Amniotic stem cell (primary cell): ENCODE data around the gene PRG2.
"Not testable (repeated sequence)": the region's sequence is repeated elsewhere in the genome, so short reads cannot be mapped to it uniquely, and the experiment has no call there.

Source experiments
- DNase-seq: peaks from one replicate; lab custom pipeline; 2025; lab: John Stamatoyannopoulos, UW

Gene PRG2

DNA sequence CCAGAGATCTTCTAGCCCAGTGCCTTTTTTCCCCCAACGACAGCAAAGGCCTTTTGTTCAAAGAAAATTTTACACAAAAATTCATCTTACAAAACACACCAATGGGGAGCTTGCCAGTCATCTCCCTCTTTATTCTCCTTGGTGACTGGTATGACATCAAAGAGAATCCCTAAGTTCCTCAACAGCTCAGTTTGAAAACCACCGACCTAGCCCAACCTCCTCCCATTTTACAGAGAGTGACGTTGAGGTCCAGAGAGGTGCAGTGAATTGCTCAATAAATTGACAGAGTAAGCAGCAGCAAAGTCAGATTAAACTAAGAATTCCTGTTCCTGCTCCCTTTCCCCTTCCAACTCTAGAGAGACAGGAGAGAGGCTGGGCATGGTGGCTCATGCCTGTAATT, 28.7 kb upstream of the PRG2 start:
- DNase-seq, result no peak

DNA sequence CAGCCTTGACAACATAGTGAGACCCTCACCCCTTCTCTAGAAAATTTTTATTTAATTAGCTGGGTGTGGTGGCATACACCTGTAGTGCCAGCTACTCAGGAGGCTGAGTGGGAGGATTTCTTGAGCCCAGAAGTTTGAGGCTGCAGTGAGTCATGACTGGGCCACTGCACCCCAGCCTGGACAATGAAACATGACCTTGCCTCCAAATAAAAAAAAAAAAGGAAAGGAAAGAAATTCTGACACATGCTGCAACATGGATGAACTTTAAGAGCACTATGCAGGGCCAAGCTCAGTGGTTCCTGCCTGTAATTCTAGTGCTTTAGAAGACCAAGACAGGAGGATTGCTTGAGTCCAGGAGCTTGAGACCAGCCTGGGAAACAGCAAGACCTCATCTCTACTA, 27.7 kb upstream of the PRG2 start:
- DNase-seq, result no peak

DNA sequence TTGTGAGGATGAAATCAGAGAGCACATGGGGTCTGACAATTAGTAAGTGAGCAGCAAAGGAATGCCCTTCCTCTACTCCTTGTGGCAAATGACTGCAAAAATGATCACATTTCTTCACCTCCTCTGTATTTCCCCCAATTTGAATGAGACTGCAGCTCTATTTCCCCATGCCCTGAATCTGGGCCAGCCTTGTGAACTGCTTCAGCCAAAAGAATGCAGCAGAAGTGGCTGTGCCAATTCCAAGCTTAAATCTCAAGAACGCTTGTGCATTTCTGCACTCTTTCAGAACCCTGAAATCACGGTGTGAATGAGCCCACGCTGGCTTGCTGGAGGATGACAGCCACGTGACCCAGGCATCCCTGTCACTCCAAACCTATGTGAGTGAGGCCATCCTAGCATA, 26.6 kb upstream of the PRG2 start:
- no peak for DNase-seq

DNA sequence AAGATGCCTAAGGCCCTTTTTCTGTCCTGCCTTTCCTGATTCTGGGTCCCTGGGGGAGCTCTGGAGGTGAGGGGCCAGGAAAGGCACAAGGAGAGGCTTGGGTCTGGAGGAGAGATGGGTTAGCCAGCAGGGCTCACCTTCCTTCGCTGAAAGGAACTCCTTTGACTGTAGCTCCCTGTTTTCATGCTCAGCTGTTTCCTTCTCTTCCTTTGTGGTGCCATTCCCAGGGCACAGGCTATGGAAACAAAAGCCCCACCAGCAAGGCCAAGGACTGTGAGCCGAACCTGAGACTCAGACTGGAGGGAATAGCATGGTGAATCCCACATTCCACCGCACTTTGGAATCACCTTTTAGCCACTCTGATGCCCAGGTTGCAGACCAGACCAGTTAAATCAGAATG, 26.0 kb upstream of the PRG2 start:
- DNase-seq, result no peak

DNA sequence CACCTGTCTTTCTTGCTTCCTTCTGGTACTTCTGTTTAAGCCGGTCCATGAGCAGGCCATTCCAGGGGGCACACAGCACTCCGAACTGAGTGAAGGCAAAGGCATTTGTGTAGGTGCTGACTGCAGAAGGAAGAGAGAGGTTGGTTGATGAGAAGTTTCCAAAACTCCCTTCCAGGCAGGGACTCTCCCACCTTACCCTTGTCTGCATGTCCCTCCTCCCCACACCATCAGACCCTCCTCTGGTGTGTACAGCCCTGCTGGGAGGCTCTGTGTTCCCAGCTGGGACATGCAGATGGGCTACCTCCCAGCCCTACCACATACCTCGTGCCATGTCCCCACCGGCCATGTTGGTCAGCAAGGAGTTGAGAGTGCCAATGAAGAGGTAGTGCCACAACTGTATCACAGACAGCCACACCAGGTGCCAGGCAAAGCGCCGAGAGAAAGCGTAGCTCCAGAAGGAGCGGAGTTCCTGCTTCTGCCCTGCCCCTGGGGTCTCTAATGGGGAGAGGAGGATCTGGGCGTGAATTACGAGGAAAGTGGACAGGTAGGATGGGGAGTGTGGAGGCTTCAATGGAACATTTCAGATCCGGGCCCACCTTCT, 24.3 kb upstream of the PRG2 start:
- no peak for DNase-seq

DNA sequence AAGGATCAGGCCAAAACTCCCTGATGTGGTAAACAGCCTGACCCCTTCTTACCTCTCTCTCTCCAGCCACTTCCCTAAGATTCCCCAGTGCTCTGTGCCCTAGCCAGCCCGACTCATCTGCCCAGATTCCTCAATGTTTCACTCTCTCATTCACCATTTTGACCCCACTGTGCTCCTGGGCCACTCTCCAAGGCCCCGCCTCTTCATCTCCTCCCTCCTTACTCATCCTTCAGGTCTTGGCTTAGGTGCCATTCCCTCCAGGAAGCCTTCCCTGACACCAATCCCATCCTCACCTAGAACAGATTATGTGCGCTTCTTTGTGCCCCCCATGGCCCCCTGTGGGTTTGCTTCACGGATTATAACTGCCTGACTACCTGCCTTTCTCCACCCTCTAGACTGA, 23.2 kb upstream of the PRG2 start:
- DNase-seq, result no peak

DNA sequence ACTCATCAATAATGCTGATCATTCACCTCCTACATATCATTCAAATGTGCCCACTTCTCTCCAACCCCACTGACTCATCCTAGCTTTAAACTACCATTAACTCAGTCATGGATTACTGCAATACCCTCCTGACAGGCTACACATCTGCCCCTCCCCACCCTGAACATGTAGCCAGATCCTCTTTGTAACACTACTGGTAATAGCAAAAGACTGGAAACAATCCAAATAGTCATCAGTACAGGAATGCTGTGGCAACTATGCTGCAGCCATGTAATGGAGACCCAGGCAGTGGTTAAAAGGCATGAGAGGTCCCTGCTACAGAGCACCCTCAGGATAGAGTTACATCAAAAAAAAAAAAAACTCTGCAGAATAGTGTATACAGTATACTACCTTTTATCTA, 19.8 kb upstream of the PRG2 start:
- DNase-seq, result no peak

DNA sequence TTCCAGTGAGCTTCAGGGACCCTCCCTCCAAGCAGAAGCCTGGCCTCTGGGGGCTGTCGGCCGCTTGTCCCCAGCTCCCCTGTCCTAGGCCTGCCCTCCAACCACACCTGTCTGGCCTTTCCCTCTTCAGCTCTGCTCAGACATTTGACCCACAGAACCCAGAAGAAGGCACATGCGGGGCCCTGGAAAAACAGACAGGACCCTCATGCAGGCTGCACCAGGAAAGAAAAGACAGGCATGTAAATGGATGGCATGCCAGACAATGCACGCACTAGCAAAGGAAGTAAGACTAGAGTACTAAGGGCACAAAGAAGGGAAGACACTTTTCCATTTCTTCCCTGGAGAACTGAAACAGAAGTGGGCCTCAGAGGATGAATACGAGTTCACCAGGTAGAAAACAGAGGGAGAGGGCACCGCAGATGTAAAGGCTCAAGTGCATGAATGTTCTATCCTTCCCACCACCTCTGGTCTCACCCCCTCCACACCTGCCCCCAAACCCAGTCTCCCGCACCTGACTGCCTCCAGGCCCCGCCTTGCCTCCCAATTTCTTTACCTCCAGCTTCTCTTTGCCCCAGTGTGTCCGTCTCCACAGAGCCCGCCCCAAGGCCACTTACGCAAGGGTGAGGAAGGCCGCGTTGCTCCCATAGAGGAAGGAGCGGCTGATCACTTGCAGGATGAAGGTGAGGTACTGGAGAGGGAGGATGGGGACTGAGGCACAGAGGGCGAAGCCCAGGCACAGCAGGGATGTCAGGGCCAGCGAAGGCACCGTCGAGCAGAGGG, 19.1 kb upstream of the PRG2 start:
- DNase-seq, result no peak

DNA sequence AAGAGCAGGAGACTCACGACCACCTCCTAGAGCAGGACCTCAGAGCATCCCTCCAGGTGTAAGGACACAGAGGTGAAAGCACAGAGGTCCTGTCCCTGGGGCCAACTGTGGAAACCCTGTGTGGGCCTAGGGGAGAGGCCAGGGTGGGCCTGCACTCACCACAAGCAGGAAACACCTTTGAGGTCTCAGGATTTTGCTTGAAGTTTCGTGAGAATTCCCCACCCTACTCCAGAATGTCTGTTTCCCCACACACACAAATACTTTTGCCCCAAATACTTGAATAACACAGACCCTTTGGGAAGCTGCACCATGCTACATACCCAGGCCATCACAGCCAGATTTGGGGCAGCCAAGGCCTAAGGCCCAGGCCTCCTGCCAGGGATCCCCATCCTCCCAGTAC, 18.3 kb upstream of the PRG2 start:
- DNase-seq, result no peak

DNA sequence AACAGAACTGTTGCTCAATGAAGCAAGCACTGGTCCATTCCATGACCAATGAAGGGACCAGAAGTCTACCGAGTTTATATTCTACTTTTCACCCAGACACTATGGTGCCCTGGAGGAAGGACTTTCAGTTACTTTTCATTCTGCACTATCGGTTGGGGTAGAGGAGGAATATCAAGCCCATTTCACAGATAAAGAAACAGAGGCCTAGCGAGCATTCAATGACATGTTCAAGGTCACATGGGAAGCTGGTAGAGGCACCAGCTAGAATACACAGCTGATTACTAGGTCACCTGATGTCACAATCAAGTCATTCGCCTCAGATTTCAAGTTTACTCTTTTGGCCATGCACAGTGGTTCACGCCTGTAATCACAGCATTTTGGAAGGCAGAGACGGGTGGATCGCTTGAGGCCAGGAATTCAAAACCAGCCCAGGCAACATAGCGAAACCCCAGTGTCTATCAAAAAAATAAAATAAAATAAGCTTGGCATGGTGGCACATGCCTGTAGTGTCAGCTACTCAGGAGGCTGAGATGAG, 17.6 kb upstream of the PRG2 start:
- DNase-seq, result no peak

DNA sequence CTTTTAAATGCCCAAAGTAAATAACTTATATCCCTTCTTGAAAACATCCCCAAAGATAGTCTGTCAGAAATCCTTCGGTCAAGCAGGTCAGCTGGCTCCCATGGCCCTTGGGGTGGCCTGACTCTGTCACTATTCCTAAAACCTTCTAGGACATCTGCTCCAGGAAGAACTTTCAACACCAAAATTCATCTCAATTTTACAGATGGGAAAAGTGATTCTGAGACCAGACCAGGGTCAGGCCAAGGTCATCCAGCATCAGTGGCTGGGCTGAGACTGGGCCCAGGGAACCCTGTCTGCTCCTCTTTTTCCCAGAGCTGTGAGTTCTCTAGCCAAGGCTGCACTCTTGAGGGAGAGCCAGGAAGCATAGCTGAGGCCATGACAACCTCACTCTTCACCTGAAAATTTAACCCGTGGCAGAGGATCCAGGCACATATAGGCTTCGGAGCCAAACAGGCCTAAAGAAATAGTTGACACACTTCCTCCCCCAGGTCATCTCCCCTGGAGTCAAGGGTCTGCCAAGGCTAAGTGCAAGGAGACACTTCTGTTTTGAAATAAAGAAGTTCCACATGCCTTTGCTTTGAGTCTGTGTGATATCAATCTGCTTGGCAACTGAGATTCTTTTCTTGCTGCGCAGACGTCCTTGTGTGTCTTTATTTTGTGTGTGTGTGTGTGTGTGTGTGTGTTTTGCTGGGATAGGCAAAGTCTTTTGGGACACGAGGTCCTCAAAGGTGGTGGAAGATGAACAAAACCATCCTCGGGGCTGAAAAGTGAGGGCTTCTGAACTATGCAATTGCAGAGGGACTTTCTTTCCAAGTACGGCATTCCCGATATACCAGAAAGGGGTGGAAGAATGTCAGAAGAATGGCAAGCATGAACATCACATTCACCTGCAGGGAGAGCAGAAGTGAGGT, 16.8 kb upstream of the PRG2 start:
- DNase-seq, result no peak

DNA sequence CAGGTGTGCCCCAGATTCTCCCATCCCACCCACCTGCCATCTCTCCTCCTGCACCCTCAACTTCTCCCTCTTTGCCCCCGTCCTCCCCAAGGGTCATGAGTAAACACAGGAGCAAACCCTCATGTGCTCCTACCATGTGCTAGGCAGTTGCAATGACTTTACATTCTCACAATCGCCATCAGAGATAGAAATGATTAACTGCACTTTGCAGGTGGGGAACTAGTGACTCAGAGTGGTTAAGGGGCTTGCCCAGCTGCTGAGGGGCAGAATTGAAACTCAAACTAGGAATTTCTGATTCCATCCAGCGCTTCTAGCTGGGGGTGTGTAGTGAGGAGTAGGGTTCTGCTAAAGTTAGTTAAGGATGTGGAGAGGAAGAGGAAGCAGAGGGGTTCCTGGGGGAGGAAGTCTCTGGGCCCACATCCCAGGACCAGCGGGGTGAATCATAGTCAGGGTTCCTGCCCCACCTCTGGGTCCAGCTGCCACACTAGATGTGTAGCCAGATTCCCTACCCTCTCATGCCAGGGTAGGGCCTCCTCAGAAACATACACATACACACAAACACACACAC, 16.0 kb upstream of the PRG2 start:
- no peak for DNase-seq

DNA sequence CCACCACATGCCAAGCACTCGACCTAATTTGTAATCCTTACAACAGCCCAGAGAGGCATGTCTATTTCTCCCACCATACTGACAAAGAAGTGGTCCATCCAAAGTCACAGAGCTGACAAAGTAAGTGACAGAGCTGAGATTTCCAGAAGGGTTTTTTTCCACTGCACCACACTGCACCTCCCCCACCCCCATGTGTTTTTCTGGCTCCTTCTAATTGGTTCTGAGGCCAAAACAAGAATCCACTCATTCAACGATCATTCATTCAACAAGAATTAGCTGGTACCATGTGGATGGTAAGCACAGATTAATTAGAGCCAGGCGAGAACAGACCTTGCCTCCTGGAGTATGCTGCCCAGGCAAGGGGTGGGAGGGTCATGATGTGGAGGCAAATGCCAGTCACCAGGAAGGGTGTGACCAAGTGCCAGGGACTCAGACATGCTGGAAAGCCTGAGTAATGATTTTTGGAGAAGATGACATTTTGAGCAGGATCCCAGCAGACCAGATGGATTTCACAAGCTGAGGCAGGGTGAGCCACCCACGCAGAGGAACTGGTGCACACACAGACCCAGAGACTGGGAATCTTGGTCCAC, 14.9 kb upstream of the PRG2 start:
- DNase-seq, result no peak

DNA sequence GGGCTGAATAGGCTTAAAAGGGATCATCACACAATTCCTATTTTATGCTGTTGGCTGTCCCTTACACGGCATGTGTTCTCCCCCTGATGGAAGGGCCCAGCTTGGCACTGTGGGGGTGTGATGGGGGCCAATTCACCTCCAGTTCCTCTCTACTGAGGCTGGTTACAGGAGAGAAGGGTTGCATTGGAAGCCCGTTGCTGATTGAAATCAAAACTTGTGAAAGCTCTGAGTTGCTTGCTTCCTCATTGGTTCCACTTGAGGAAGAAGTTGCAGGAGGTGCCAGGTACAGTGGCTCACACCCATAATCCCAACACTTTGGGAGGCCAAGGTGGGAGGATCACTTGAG, 13.3 kb upstream of the PRG2 start:
- DNase-seq, result no peak

DNA sequence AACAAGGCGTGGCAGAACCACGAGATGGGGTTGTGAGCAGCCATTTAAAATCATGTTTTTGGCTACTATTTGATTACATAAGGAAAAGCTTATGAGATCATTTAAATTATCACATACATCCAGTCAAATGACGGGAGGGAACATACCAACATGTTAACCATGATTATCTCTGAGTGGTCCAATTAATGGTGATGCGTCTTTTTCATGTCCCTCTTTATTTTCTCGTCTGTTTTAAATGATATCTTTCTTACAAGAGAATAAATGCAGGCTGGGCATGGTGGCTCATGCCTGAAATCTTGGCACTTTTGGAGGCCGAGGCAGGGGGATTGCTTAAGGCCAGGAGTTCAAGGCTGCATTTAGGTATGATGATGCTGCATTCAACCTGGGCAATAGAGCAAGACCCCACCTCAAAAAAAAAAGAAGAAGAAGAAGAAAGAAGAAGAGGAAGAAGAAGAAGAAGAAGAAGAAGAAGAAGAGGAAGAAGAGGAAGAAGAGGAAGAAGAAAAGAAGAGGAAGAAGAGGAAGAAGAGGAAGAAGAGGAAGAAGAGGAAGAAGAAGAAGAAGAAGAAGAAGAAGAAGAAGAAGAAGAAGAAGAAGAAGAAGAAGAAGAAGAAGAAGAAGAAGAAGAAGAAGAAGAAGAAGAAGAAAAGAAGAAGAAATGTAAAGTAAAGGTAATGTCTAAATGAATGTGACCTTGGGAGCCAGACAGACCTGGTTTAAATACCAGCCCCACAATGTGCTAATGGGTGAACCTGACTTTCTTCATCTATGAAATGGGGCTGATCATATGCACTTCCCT, 12.8 kb upstream of the PRG2 start:
- DNase-seq, result not testable (repeated sequence)

DNA sequence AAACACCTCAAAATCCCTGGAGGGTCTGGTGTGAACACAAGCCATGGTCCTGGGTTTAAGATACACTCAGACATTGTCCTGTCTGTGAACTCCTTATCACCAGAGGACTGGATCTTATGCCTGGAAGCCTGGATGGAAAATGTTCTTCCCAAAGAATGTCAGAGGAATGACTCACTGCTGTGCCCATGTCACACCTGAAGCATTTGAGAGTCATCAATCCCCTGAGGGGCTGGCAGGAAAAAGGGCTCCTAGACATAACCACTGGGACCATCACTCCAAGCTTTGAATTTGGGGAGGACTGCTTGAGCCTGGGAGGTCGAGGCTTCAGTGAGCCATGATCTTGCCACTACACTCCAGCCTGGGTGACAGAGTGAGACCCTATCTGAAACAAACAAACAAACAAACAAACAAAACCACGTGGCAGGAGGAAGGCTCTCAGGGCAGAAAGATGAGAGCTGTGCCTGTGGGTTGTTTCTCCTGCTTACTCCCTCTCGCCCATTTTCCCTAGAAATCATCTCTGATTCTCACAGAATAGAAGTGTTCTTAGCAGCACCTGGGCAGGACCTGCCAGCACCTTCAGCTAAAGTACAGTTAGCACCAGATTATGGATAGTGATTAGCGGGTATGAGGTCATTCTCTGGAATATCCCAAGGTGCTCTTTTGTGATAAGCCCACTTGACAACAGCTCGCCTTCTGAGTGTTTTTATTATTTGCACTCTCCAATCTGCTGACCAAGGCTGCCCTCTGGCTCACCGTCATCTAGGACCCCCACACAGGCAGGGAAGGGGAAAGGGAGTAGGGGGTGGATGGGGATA, 11.9 kb upstream of the PRG2 start:
- DNase-seq, result no peak

DNA sequence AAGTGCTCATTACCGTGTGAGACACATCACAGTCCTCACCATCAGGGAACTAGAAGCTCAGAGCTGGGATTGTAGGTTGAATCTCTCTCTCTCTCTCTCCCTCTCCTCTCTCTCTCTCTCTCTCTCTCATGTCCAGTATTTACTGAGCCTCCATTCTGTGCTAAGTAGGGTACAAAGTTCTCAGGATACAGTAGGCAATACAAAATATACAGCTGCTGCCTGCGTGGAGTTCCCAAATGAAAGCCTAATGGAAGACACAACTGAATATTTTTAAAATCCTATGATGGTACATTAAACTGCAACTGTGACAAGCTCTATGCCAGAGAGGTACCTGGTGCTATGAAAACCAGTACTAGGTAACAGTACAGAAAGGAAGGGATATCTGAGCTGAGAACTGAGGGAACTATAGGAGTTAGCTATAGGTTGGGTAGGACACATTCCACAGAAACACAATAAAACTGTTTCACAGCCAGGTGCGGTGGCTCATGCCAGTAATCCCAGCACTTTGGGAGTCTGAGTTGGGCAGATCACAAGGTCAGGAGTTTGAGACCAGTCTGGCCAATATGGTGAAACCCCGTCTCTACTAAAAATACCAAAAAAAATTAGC, 9.6 kb upstream of the PRG2 start:
- no peak for DNase-seq

DNA sequence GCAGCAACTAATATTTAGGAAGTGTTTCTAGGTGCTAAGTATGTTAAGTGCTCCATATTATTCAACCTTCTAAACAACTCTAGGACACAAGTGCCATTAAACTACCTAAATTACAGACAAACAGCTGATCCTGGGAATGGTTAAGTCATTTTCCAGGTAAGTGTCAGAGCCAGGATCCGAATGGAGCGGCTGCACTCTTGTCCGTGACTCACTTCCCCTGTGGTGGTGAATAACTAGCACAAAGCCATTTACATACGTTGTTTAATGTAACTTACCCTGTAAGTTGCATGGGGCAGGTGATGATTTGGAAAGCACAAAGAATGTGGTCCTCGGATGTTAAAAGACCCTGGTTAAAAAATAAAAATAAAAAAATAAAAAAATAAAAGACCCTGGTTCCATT, 8.8 kb upstream of the PRG2 start:
- no peak for DNase-seq

DNA sequence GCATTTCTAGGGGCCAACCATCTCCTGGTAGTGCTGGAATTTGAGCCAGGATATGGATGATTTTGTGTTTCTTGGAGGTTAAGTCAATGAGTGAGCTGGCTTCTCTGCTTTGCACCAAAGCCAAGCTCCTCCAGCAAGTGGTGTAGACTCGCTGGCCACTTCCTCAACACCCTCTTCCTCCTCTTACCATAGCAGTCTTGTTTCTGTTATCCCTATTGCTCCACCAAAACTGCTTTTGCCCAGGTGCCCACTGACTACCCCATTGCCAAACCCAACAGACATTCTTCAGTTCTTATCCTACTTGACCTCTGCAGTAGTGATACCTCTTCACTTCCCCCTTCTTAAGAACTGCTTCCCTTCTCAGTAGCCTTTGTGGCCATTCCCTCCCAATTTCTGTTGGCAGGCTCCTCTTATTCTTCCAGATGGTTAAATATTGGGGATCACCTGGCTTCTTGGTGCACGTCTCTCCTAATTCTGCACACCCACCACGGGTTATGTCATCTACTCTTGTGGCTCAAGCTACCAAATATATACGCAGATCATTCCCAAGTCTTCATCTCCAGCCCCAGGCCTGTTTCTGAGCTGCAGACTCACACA, 7.0 kb upstream of the PRG2 start:
- DNase-seq, result no peak

DNA sequence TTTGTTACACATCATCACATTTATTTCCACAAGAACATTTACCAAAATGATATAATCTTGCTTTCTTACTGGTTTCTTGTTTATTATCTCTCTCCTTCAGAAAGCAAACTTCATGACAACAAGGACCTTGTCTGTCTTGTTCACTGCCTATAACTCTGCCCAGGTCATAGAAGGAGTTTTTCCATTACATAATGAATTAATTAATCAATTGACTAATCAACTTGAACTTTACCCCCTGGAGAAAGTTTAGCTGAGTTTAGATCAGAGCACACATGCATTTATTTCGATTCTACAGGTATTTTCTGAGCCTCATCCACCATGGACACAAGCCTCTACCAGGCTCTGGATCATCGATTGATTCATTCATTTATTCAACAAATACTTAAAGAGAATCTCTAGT, 6.3 kb upstream of the PRG2 start:
- no peak for DNase-seq
